NCI-H1048 (cell line): ENCODE data around the gene PLEKHD1.
"Not testable (repeated sequence)": the region's sequence is repeated elsewhere in the genome, so short reads cannot be mapped to it uniquely, and the experiment has no call there.

ENCODE experiments used
- DNase-seq: peaks from one replicate; lab custom pipeline; 2025; lab: John Stamatoyannopoulos, UW

Gene PLEKHD1

DNA sequence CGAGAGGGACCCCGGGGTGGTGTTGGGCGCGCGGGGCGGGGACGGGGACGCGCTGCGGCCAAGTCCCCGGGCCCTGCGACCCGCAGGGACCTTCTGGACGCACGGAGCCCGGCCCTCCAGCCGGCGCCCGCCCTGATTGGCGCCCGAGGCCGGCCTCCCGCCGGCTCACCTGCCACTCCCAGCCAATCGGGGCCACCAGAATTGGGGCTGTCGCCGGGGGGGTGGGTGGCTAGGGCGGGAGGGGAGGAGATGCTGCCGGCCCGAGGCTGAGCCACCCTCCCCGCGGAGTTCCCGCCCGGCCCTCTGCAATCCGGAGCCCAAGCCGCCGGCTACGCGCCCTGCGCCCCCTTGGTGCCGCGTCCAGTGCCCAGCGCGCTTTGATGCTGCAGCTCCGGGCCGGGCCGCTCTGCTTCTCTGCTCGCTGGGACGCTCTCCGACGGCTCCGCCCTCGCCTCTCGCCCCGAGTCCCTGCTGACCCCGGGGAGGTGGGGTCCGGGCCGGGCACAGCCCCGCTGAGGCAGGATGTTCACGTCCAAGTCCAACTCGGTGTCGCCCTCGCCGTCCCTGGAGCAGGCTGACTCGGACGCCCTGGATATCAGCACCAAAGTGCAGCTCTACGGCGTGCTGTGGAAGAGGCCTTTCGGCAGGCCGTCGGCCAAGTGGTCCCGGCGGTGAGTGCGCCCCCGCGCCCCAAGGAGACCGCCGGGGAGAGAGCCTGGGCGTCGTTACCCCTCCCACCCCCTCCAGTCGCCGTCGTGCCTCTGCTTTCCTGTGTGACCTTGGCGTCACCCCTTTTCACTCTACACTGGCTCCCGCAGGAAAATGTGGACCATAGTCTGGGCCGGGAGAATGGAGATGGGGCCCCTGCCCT, at the start of gene PLEKHD1:
TSS of gene PLEKHD1 (plus strand) at position 285 of the 871 bp plus-strand sequence. CDS start at position 523, 238 bp downstream.
- no peak for DNase-seq

DNA sequence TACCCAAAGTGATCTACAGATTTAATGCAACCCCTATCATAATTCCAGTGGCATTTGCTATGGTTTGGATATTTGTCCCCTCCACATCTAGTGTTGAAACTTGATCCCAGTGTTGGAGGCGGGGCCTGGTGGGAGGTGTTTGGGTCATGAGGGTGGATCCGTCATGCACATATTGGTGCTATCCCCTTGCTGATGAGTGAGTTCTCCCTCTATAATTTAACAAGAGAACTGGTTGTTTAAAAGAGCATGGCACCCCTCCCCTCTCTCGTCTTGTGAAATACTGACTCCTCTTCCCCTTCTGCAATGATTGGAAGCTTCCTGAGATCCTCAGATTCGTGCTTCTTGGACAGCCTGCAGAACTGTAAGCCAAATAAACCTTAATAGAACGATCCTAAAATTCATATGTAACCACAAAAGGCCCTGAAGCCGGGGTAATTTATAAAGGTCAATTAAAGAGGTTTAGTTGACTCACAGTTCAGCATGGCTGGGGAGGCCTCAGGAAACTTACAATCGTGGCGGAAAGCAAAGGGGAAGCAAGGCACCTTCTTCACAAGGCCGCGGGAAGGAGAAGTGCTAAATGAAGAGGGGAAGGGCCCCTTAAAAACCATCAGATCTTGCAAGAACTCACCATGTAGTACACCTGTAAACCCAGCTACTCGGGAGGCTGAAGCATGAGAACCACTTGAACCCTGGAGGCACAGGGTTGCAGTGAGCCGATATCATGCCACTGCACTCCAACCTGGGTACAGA, 44.8 kb upstream of the PLEKHD1 start:
- no peak for DNase-seq

DNA sequence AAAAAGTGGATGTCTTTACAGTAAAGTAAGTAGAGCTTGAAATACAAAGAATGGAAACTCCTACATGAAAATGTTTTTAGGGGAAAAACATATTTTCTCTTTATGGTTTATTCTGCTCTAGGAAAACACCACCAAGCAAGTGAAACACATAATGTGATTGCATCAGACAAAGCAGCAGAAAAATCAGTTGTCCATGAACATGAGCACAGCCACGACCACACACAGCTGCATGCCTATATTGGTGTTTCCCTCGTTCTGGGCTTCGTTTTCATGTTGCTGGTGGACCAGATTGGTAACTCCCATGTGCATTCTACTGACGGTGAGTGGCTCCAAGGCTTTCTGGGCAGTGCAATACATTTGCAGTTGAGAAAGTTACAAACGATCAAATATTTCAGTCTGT, 42.6 kb upstream of the PLEKHD1 start:
- DNase-seq, result no peak

DNA sequence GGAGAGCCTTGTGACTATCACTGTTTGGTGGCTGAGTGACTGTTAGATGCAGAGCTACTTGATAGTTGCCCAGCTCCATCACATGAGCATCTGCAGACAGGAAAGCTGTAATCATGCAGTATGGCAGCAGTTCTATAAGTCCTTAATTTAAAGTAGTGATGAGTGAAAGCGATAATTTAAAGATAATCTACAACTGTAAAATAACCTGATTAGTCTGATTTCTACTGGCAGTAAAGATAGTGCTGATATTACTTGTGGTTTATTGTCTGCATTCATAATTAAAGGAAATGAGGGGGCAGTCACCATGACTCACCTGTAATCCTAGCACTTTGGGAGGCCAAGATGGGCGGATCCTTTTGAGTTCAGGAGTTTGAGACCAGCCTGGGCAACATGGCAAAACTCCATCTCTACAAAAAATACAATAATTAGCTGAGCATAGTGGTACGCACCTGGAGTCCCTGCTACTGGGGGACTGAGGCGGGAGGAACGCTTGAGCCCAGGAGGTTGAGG, 41.2 kb upstream of the PLEKHD1 start:
- DNase-seq, result no peak

DNA sequence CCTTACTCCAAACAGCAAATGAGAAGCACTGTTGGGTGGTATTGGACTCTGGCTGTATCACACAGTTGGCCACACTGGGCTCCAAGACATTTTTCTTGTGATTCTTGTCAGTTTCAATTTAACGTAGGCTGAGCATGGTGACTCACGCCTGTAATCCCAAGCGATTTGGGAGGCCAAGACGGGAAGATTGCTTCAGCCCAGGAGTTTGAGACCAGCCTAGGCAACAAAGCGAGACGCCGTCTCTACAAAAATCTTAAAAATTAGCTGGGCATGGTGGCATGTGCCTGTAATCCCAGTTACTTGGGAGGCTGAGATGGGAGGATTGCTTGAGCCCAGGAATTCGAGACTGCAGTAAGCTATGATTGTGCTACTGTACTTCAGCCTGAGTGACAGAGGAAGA, 35.3 kb upstream of the PLEKHD1 start:
- no peak for DNase-seq

DNA sequence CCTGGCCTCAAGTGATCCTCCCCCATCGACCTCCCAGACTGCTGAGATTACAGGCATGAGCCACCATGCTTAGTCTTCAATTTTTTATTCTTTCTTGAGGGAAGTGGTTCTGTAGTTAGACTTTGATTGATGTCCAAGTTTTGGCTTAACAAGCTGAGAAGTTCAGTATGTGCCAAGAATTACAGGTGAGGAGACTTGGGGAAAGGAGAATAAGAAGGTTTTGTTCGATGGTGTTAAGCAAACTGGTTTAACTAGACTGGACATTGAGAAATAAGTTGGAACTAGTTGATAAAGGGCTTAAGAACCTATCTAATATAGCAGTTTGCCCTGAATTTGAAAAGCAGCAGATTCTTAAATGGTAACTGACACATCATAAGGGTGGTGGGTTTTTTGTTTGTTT, 32.6 kb upstream of the PLEKHD1 start:
- DNase-seq, result no peak

DNA sequence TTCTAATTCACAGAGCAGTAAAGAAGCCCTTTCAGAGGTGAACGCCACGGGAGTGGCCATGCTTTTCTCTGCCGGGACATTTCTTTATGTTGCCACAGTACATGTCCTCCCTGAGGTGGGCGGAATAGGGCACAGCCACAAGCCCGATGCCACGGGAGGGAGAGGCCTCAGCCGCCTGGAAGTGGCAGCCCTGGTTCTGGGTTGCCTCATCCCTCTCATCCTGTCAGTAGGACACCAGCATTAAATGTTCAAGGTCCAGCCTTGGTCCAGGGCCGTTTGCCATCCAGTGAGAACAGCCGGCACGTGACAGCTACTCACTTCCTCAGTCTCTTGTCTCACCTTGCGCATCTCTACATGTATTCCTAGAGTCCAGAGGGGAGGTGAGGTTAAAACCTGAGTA, 26.2 kb upstream of the PLEKHD1 start:
- DNase-seq, result no peak

DNA sequence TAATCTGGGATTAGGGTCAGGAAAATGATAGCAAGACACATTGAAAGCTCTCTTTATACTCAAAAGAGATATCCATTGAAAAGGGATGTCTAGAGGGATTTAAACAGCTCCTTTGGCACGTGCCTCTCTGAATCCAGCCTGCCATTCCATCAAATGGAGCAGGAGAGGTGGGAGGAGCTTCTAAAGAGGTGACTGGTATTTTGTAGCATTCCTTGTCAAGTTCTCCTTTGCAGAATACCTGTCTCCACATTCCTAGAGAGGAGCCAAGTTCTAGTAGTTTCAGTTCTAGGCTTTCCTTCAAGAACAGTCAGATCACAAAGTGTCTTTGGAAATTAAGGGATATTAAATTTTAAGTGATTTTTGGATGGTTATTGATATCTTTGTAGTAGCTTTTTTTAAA, 25.4 kb upstream of the PLEKHD1 start:
- no peak for DNase-seq

DNA sequence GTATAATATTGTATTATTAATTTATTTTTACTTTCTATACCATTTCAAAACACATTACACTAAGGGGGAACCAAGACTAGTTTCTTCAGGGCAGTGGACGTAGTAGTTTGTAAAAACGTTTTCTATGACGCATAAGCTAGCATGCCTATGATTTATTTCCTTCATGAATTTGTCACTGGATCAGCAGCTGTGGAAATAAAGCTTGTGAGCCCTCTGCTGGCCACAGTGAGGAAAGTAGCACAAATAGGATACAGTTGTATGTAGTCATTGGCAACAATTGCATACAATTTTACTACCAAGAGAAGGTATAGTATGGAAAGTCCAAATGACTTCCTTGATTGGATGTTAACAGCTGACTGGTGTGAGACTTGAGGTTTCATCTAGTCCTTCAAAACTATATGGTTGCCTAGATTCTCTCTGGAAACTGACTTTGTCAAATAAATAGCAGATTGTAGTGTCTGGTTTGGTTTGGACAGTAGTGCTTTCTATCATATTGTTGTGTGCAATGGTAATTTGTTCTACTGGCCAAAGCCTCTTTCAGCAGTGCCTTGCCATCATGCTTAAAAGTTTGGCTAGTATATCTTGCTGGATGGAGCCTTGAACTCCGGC, 24.3 kb upstream of the PLEKHD1 start:
- DNase-seq, result peak; percentile 40

DNA sequence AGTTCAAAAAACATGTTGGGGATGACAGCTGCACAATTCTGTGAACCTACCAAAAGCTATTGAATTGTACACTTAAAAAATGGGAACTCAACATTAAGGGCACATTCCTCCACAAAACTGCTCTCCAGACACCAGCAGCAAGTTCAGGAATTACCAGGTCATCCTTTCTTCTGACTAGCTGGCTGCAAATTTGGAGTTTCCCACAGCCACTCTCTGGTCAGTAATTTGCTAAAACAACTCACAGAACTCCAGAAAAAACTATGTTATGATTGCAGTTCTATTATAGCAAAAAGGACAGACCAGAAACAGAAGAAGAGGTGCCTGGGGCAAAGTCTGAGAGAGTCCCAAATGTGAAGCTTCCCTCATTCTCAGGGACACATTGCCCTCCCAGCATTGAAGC, 20.1 kb upstream of the PLEKHD1 start:
- no peak for DNase-seq

DNA sequence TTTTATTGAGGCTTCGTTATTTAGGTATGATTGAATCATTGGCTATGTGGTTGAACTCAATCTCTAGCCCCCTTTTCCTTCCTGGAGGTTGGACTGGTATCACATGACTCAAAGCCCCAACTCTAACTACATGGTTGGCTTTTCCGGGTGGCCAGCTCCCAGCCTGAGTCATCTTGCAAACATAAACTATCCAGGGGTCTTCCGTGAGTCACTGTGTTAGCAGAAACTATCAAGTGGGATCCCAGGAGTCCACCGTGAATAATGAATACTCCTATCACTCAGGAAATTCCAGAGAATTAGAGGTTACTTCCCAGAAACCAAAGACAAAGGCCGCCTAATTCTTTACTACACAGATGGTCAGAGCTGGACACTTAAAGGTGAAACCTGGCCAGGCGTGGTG, 19.7 kb upstream of the PLEKHD1 start:
- DNase-seq, result no peak

DNA sequence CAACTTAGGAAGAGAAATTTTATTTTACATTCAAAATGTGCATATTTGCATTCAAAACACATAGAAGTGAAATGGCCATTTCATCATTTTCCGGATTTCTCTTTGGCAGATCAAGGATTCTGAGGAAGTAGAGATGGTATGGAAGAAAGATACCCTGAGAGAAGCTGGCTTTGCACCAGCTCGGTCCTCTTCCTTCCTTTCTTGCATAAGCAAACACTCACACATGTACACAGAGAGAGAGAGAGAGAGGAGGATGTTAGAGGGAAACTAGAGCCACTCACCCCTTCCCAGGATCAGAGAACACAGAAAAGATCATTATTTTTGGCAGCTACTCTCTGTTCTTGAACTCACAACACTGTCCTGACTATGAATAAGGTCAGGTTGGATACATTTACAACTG, 15.6 kb upstream of the PLEKHD1 start:
- no peak for DNase-seq

DNA sequence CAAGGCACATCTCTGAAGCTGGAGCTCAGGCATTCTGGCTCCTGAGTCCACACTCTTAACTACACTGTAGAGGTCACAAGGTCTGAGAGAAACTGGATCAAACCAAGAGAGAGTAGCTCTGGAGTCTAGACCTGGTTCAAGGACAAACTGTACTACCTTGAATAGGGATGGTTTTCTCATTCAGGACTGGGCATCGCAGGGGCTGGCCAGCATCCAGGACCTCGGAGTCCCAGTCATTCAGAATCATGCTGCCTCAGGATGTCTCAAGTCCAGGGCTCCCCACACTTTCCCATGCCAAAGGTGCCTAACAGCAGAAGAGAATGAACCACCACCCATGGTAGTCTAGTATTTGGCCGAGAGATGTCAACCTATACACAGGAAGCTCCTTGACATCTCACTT, 13.1 kb upstream of the PLEKHD1 start:
- no peak for DNase-seq

DNA sequence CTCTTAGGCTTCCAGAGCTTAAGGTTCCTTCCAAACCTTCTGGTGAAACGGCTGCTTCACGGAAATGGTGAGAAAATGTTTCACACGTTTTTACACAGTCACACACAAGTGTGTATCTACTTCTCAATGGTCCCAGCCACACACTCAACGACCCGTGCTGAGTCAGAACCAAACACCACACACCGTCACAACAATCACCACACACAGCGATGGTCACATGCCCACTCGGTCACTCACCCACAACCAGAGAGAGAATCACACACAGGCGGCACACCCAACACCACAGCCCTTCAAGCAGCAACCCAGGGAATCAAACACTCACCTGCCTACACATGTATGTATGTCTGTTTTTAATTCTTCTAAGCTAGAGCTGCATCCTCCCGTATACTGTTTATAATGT, 12.6 kb upstream of the PLEKHD1 start:
- no peak for DNase-seq

DNA sequence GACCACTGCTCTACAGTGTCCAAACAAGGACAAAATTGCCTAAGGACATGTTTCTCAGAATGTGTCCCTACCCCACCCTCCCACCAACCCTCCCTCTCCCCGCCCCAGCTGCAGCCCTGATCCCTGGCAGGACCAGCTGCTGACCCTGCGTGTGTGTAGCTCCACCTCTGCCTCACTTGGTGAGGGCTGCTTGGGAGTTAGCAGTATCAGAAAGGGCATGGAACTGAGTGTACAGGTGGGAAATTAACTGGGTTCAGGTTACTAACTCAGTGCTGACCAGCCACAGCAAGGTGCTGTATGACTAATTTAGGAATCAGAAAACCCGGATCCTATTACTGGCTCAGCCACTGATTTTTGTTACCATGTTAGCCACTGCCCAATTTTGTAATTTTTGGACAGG, 11.3 kb upstream of the PLEKHD1 start:
- DNase-seq, result no peak

DNA sequence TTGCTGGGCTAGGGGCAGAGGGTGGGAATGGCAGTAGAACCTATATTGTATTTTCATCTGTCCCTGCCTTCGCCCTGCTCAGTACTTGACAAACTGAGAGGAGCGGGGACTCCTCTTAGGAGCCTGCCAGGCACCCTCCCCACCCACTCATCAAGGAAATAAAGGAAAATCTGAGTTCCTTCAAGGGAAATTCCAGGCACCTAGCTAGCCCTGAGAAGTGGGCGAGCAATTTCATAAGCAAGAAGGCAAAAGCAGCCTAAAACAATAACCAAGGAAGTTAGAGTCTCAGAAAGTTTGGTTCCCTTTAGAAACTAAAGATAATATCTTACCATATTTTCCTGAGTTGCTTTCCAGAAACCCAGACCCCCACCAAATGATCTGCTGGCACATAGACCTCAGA, 10.6 kb upstream of the PLEKHD1 start:
- DNase-seq, result no peak

DNA sequence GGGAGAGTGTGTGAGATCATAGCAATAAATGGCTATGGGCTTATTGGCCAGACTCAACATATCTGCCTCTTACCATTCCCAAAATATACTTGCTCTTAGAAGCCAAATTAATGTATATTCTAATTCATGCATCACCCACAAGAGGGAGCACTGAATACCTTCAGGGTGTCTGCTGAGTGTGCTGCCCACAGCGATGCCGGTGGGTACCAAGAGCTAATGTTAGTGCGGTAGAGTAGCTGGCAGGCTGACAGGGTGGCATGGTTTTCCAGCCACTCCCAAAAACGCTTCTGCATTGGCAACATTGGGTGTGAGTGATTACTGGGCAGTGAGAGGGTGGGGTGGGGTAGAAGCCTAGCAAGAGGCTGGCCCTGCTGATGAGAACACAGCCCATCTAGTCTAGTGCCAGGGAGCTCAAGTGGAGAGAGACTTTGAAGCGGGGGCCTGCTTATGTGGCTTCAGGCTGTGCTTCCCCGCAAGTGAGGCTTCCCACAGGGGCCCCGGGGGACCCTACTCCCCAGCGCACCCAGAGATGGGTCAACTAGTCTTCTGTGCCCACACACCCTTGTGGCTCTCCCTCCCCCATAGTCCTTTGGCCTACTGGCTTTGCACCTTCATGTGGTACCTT, 9.2 kb upstream of the PLEKHD1 start:
- no peak for DNase-seq

DNA sequence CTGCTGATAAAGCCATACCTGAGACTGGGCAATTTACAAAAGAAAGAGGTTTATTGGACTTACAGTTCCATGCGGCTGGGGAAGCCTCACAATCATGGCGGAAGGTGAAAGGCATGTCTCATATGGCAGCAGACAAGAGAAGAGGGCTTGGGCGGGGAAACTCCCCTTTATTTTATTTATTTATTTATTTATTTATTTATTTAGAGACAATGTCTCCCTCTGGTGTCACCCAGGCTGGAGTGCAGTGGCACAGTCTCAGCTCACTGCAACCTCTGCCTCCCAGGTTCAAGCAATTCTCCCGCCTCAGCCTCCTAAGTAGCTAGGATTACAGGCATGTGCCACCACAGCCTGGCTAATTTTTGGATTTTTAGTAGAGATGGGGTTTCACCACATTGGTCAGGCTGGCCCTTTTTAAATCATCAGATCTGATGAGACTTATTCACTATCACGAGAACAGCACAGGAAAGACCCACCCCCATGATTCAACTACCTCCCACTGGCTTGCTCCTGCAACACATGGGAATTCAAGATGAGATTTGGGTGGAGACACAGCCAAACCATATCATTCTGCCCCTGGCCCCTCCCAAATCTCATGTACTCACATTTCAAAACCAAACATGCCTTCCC, 7.6 kb upstream of the PLEKHD1 start:
- not testable (repeated sequence) for DNase-seq

DNA sequence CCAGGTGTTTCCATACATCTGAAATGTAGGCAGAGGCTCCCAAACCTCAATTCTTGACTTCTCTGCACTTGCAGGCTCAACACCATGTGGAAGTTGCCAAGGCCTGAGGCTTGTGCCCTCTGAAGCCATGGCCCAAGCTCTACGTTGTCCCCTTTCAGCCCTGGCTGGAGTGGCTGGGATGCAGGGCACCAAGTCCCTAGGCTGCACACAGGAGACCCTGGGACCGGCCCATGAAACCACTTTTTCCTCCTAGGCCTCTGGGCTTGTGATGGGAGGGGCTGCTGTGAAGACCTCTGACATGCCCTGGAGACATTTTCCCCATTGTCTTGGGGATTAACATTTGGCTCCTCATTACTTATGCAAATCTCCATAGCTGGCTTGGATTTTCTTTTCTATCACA, 6.5 kb upstream of the PLEKHD1 start:
- not testable (repeated sequence) for DNase-seq

DNA sequence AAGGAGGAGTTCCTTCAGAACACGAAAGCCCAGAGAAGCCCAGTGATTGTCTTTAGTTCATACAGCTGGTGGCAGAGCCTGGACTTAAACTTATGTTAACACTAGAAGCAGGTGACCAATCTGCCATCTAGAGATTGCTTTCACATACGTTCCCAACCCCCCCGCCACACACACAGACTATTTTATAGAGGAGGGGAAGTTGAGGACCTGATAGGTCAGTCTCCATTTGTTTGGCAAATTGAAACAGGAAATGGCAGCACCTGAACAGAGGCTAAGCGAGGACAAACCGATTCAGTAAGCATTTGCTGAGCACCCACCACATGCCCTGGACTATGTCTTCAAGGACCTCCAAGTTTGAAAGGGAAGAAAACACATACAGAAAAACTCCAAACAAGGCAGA, 4.8 kb upstream of the PLEKHD1 start:
- DNase-seq, result no peak

DNA sequence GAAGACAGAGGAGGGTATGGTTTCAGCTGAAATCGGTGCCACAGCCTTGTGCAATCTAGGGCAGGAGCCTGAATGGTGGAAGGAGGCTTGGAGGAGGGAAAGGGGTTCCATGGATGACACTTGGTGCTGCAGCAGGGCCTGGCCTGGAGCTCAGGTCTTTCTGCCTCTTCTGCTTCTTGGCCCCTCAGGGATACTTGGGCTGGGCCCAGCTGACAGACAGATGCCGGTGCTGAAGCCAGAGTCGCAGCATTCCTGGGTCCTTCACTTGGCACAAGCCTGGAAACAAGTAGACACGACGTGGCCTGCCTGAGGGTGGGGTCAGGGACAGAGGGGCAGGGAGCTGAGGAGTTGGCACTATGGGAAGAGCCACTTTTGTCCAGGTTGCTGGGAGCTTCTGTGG, 4.4 kb upstream of the PLEKHD1 start:
- no peak for DNase-seq
